SK-N-SH treated with all-trans-retinoic acid at 6 μM for 48 hours (cell line): ENCODE data around the gene SDCCAG8.

Experiments used
- ATAC-seq: fragments of 200-7000 bp; cut with Tn5 transposase; 3 replicates; pipeline ENCODE4 v1.9.1; 2020; ENCODE audit warnings: mild to moderate bottlenecking, moderate library complexity
- BACH2 ChIP-seq: fragments of 250-450 bp; sonication (Bioruptor Pico); IDR thresholded peaks from 2 replicates; pipeline ENCODE4 v1.9.0; 2021; ENCODE audit warnings: mild to moderate bottlenecking, borderline replicate concordance
- CREB5 ChIP-seq: fragments of 250-450 bp; sonication (Bioruptor Pico); IDR thresholded peaks from 2 replicates; pipeline ENCODE4 v1.5.1; 2020; ENCODE audit warnings: low read depth, mild to moderate bottlenecking, moderate library complexity
- CSDC2 ChIP-seq: fragments of 250-450 bp; sonication (Bioruptor Pico); IDR thresholded peaks from 2 replicates; pipeline ENCODE4 v1.5.0; 2020; ENCODE audit warnings: mild to moderate bottlenecking, moderate library complexity
- CSRNP3 ChIP-seq: fragments of 250-450 bp; sonication (Bioruptor Pico); IDR thresholded peaks from 2 replicates; pipeline ENCODE4 v1.5.1; 2021; ENCODE audit warnings: mild to moderate bottlenecking, moderate library complexity
- OSR1 ChIP-seq: fragments of 250-450 bp; sonication (Bioruptor Pico); IDR thresholded peaks from 2 replicates; pipeline ENCODE4 v1.8.0; 2022; ENCODE audit warnings: moderate library complexity, mild to moderate bottlenecking, inconsistent platforms
- PATZ1 ChIP-seq: fragments of 250-450 bp; sonication (Bioruptor Pico); IDR thresholded peaks from 2 replicates; pipeline ENCODE4 v1.8.0; 2020; ENCODE audit warnings: mild to moderate bottlenecking, moderate library complexity, borderline replicate concordance
- PPARA ChIP-seq: fragments of 250-450 bp; sonication (Bioruptor Pico); IDR thresholded peaks from 2 replicates; pipeline ENCODE4 v1.5.0; 2020; ENCODE audit warnings: mild to moderate bottlenecking, borderline replicate concordance
- SNAI2 ChIP-seq: fragments of 250-450 bp; sonication (Bioruptor Pico); IDR thresholded peaks from 2 replicates; pipeline ENCODE4 v1.5.0; 2020; ENCODE audit warnings: mild to moderate bottlenecking, moderate library complexity
- TCF4 ChIP-seq: fragments of 250-450 bp; sonication (Bioruptor Pico); IDR thresholded peaks from 2 replicates; pipeline ENCODE4 v1.8.0; 2021; ENCODE audit warnings: mild to moderate bottlenecking, moderate library complexity, borderline replicate concordance
- TOX ChIP-seq: fragments of 250-450 bp; sonication (Bioruptor Pico); IDR thresholded peaks from 2 replicates; pipeline ENCODE4 v1.8.0; 2021; ENCODE audit warnings: mild to moderate bottlenecking, moderate library complexity, borderline replicate concordance
- ZFP3 ChIP-seq: fragments of 250-450 bp; sonication (Bioruptor Pico); IDR thresholded peaks from 2 replicates; pipeline ENCODE4 v1.5.0; 2020; ENCODE audit warnings: mild to moderate bottlenecking, moderate library complexity
- ZFP30 ChIP-seq: fragments of 450-650 bp; formaldehyde crosslinking; IDR thresholded peaks from 2 replicates; pipeline ENCODE4 v1.5.0; 2022; ENCODE audit warnings: mild to moderate bottlenecking, moderate library complexity
- ZNF70 ChIP-seq: fragments of 450-650 bp; formaldehyde crosslinking; IDR thresholded peaks from 2 replicates; pipeline ENCODE4 v1.5.0; 2020; ENCODE audit warnings: mild to moderate bottlenecking, moderate library complexity
- ZNF8 ChIP-seq: fragments of 450-650 bp; formaldehyde crosslinking; IDR thresholded peaks from 2 replicates; pipeline ENCODE4 v1.5.0; 2020; ENCODE audit warnings: mild to moderate bottlenecking, moderate library complexity

SDCCAG8 gene

GRCh38 chr1:243548516-243548915 lies 292.7 kb downstream of the SDCCAG8 start:
- ATAC-seq, result no peak
- TF ChIP-seq CSDC2 (CRISPR knock-in tag) (no peak), SNAI2 (CRISPR knock-in tag) (no peak), ZFP3 (CRISPR knock-in tag) (no peak), ZFP30 (no peak)
- TF ChIP-seq, all 23 proteins: peak for 0

- peak; percentile 83 for ATAC-seq
- no peak for TF ChIP-seq ZFP30
- no peak for TF ChIP-seq TOX (CRISPR knock-in tag)
- no peak for TF ChIP-seq CSRNP3 (CRISPR knock-in tag)
- TF ChIP-seq ZFP3 (CRISPR knock-in tag), result no peak
- no peak for TF ChIP-seq PATZ1 (CRISPR knock-in tag)
- no peak for TF ChIP-seq TCF4 (CRISPR knock-in tag)
- no peak for TF ChIP-seq OSR1 (CRISPR knock-in tag)
- no peak for TF ChIP-seq BACH2 (CRISPR knock-in tag)
- no peak for TF ChIP-seq ZNF8 (CRISPR knock-in tag)
- no peak for TF ChIP-seq CREB5 (CRISPR knock-in tag)
- TF ChIP-seq SNAI2 (CRISPR knock-in tag), result no peak
- TF ChIP-seq CSDC2 (CRISPR knock-in tag), result no peak
- no peak for TF ChIP-seq ZNF70
- no peak for TF ChIP-seq PPARA (CRISPR knock-in tag)
Observed at GRCh38 chr1:243549108-243549507, 293.3 kb downstream of the SDCCAG8 start.
